ENCODE measurements around the gene ROBO1. TPM values are rescaled to one million over a fixed set of nuclear protein-coding genes. Genes with fewer than 3 reads are reported as not detected.
"Not testable (repeated sequence)": the region's sequence is repeated elsewhere in the genome, so short reads cannot be mapped to it uniquely, and the experiment has no call there.

Gene ROBO1
- total RNA-seq, 2 experiments from 2014 or later, result 0.36 to 0.69 TPM

GRCh38 chr3:78757731-78758130 lies 1010.1 kb downstream of the ROBO1 start:
- CTCF ChIA-PET, result no interaction called here

DNA sequence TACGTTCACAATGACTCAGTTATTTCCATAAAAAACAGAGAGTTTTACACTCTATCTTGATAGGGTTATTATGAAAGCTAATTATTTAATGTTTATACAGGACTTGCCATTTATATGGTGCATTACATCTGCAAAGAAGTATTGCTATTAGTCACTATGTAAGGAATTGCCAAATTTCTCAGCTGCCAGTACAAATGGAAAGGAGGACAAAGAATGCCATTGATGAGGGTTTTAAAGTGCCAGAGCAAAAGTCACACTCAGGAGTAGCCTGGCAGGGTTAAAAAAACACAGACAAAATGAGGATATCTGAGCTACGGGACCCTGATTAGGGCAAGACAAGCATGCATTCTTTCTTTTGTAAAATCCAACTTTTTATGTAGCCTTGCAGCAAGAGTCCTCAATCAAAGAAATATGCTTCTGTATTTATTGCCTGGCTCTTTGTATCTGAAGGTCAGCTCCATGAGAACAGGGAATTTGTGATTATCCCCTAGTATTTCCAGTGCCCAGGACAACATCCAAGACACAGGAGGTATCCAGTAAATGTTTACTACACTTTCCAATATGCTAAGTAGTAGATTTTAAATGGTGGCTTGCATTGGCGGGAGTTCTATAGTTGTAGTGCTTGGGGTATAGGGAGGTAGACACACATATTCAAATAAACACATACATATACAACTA lies 1013.6 kb downstream of the ROBO1 start:
- Histone ChIP-seq H3K36me3 (ENCODE audit: insufficient read depth, low read length) (no peaks in the 10 kb centered on the region), H3K4me3 (ENCODE audit: low read length) (no peak overlapping the region), H3K9me3 (ENCODE audit: control insufficient read depth in 1 of 2, insufficient read depth in 1 of 2, low read length in 2 of 2) (peaks cover 0 to 12% of the 10 kb centered on the region in 2 experiments), H3K27ac (ENCODE audit: low read depth in 1 of 2, low read length in 2 of 2) (no peak overlapping the region), H3K4me1 (ENCODE audit: insufficient read depth, low read length) (no peaks in the 10 kb centered on the region), H3K27me3 (ENCODE audit: control insufficient read depth in 1 of 2, insufficient read depth in 2 of 2, low read length in 2 of 2) (no peaks in the 10 kb centered on the region)
- ATAC-seq (ENCODE audit: poor library complexity) (no peak), DNase-seq (no peak)
- no peaks in the 10 kb centered on the region for H3K36me3 Mint-ChIP-seq (ENCODE audit: low read depth)
- H3K4me1 Mint-ChIP-seq (ENCODE audit: low read depth), result no peaks in the 10 kb centered on the region
- intact Hi-C loops (cut with DNase I, micrococcal nuclease), result no loop called here
- ChIA-PET POLR2A (no interaction called here), CTCF (no interaction called here)
- H3K4me3 Mint-ChIP-seq, result no peak overlapping the region
- H3K27me3 Mint-ChIP-seq, result no peaks in the 10 kb centered on the region
- TF ChIP-seq, protein P1, sequence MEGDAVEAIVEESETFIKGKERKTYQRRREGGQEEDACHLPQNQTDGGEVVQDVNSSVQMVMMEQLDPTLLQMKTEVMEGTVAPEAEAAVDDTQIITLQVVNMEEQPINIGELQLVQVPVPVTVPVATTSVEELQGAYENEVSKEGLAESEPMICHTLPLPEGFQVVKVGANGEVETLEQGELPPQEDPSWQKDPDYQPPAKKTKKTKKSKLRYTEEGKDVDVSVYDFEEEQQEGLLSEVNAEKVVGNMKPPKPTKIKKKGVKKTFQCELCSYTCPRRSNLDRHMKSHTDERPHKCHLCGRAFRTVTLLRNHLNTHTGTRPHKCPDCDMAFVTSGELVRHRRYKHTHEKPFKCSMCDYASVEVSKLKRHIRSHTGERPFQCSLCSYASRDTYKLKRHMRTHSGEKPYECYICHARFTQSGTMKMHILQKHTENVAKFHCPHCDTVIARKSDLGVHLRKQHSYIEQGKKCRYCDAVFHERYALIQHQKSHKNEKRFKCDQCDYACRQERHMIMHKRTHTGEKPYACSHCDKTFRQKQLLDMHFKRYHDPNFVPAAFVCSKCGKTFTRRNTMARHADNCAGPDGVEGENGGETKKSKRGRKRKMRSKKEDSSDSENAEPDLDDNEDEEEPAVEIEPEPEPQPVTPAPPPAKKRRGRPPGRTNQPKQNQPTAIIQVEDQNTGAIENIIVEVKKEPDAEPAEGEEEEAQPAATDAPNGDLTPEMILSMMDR (IDR thresholded peaks at IDR 0.05), result no peak
- peaks cover 2% of the 10 kb centered on the region for H3K9me3 Mint-ChIP-seq
- H3K27ac Mint-ChIP-seq, result no peak overlapping the region

More at GRCh38 chr3:78757731-78758130, 1010.1 kb downstream of the ROBO1 start:
- intact Hi-C loops (cut with DNase I, micrococcal nuclease), result no loop called here
- ATAC-seq (ENCODE audit: poor library complexity) (no peak), DNase-seq (no peak)
- H3K27me3 Mint-ChIP-seq, result no peaks in the 10 kb centered on the region
- no peaks in the 10 kb centered on the region for H3K36me3 Mint-ChIP-seq (ENCODE audit: low read depth)
- Histone ChIP-seq H3K27ac (ENCODE audit: low read depth in 1 of 2, low read length in 2 of 2) (no peak overlapping the region), H3K4me3 (ENCODE audit: low read length) (no peak overlapping the region), H3K36me3 (ENCODE audit: insufficient read depth, low read length) (no peaks in the 10 kb centered on the region), H3K9me3 (ENCODE audit: control insufficient read depth in 1 of 2, insufficient read depth in 1 of 2, low read length in 2 of 2) (peaks cover 0 to 8% of the 10 kb centered on the region in 2 experiments), H3K27me3 (ENCODE audit: control insufficient read depth in 1 of 2, insufficient read depth in 2 of 2, low read length in 2 of 2) (no peaks in the 10 kb centered on the region), H3K4me1 (ENCODE audit: insufficient read depth, low read length) (no peaks in the 10 kb centered on the region)
- POLR2A ChIA-PET, result no interaction called here
- H3K4me3 Mint-ChIP-seq, result no peak overlapping the region
- TF ChIP-seq, protein P1 (IDR thresholded peaks at IDR 0.05), result no peak
- no peaks in the 10 kb centered on the region for H3K4me1 Mint-ChIP-seq (ENCODE audit: low read depth)
- H3K9me3 Mint-ChIP-seq, result peaks cover 2% of the 10 kb centered on the region
- H3K27ac Mint-ChIP-seq, result no peak overlapping the region

DNA sequence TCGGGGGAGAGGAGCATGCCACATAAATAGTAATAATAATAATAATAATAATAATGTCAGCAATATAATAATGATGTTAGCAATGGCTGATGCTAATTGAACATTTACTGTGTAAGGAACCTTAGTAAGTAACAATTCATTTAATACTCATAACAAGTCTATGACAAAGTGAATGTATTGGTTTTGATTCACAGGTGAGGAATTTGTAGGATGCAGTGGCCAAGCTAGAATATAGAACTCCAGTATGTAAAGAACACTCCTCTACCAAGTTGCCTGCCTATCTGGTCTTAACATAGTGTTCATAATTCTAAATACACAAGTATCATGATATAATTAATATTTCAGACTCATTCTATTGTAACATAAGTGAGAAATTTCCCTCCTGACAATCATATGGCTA lies 1016.5 kb downstream of the ROBO1 start:
- Histone ChIP-seq H3K9me3 (ENCODE audit: control insufficient read depth in 1 of 2, insufficient read depth in 1 of 2, low read length in 2 of 2) (peaks cover 0 to 4% of the 10 kb centered on the region in 2 experiments), H3K36me3 (ENCODE audit: insufficient read depth, low read length) (no peaks in the 10 kb centered on the region), H3K4me1 (ENCODE audit: insufficient read depth, low read length) (no peaks in the 10 kb centered on the region), H3K27ac (ENCODE audit: low read depth in 1 of 2, low read length in 2 of 2) (no peak overlapping the region), H3K27me3 (ENCODE audit: control insufficient read depth in 1 of 2, insufficient read depth in 2 of 2, low read length in 2 of 2) (no peaks in the 10 kb centered on the region), H3K4me3 (ENCODE audit: low read length) (no peak overlapping the region)
- no peaks in the 10 kb centered on the region for H3K9me3 Mint-ChIP-seq
- TF ChIP-seq, protein P1 (IDR thresholded peaks at IDR 0.05), result no peak
- ChIA-PET CTCF (no interaction called here), POLR2A (no interaction called here)
- H3K27me3 Mint-ChIP-seq, result no peaks in the 10 kb centered on the region
- intact Hi-C loops (cut with DNase I, micrococcal nuclease), result no loop called here
- ATAC-seq (ENCODE audit: poor library complexity) (no peak), DNase-seq (no peak)
- H3K4me3 Mint-ChIP-seq, result no peak overlapping the region
- H3K36me3 Mint-ChIP-seq (ENCODE audit: low read depth), result no peaks in the 10 kb centered on the region
- H3K4me1 Mint-ChIP-seq (ENCODE audit: low read depth), result no peaks in the 10 kb centered on the region
- H3K27ac Mint-ChIP-seq, result no peak overlapping the region

- CTCF ChIA-PET, H3K9me3 Mint-ChIP-seq: not testable (repeated sequence)
Measured at GRCh38 chr3:78750291-78750690, 1017.5 kb downstream of the ROBO1 start.

More at GRCh38 chr3:78750291-78750690, 1017.5 kb downstream of the ROBO1 start:
- H3K4me1 Mint-ChIP-seq (ENCODE audit: low read depth); POLR2A ChIA-PET; intact Hi-C loops (cut with DNase I, micrococcal nuclease); H3K27ac Mint-ChIP-seq; H3K36me3 Mint-ChIP-seq (ENCODE audit: low read depth); H3K27ac ChIP-seq (ENCODE audit: low read depth in 1 of 2, low read length in 2 of 2); H3K4me3 ChIP-seq (ENCODE audit: low read length); H3K36me3 ChIP-seq (ENCODE audit: insufficient read depth, low read length); H3K9me3 ChIP-seq (ENCODE audit: control insufficient read depth in 1 of 2, insufficient read depth in 1 of 2, low read length in 2 of 2); DNase-seq; H3K27me3 ChIP-seq (ENCODE audit: control insufficient read depth in 1 of 2, insufficient read depth in 2 of 2, low read length in 2 of 2); H3K27me3 Mint-ChIP-seq; H3K4me1 ChIP-seq (ENCODE audit: insufficient read depth, low read length); ATAC-seq (ENCODE audit: poor library complexity); H3K4me3 Mint-ChIP-seq: not testable (repeated sequence)

All from CD4-positive, alpha-beta T cell (primary cell).